GM12878 (cell line): ENCODE results near the gene SYCE1L.
"Not testable (repeated sequence)": the region's sequence is repeated elsewhere in the genome, so short reads cannot be mapped to it uniquely, and the experiment has no call there.

Experiments
- EP300 ChIP-seq, 2 experiments: fragments of 150-350 bp in 1 of 2; IDR thresholded peaks; 2 replicates each; pipeline ENCODE4 v1.6.1; 2011 to 2012; ENCODE audit warnings: low read depth in 2 of 2, low read length in 2 of 2, borderline replicate concordance in 1 of 2, improper control_type of control experiment in 1 of 2, inconsistent platforms in 1 of 2; ENCODE audit not compliant: control insufficient read depth in 1 of 2
- ETV6 ChIP-seq, 2 experiments: fragments of 450-650 bp in 1 of 2; IDR thresholded peaks in 1 of 2; conservative IDR thresholded peaks in 1 of 2; 2 replicates each; pipeline ENCODE4 v1.6.1; 2014; ENCODE audit warnings: antibody characterized with exemption in 1 of 2, borderline replicate concordance in 1 of 2, low read depth in 1 of 2, mild to moderate bottlenecking in 1 of 2, moderate library complexity in 1 of 2
- EZH2 ChIP-seq: IDR thresholded peaks from 2 replicates; pipeline ENCODE4 v1.6.1; 2012; ENCODE audit warnings: low read depth, mild to moderate bottlenecking, control low read depth, inconsistent platforms, low read length, borderline replicate concordance; ENCODE audit not compliant: control insufficient read depth
- GABPA ChIP-seq: IDR thresholded peaks from 2 replicates; pipeline ENCODE4 v1.6.1; 2014; ENCODE audit warnings: antibody characterized with exemption, low read depth, mild to moderate bottlenecking, inconsistent platforms
- NR2C1 ChIP-seq: fragments of 450-650 bp; IDR thresholded peaks from 2 replicates; pipeline ENCODE4 v1.6.1; 2017; ENCODE audit warnings: antibody characterized with exemption, mild to moderate bottlenecking, moderate library complexity
- POLR2AphosphoS5 ChIP-seq: IDR thresholded peaks from 2 replicates; pipeline ENCODE4 v1.6.1; 2011; ENCODE audit warnings: mild to moderate bottlenecking, low read length, inconsistent platforms
- SUPT20H ChIP-seq: IDR thresholded peaks from 2 replicates; pipeline ENCODE4 v1.6.1; 2011; ENCODE audit warnings: low read depth, mild to moderate bottlenecking, low read length, moderate library complexity, borderline replicate concordance; ENCODE audit not compliant: control insufficient read depth
- TAF1 ChIP-seq: IDR thresholded peaks from 2 replicates; pipeline ENCODE4 v1.6.1; 2011; ENCODE audit warnings: mild to moderate bottlenecking, low read depth, low read length, borderline replicate concordance
- TCF12 ChIP-seq: IDR thresholded peaks from 2 replicates; pipeline ENCODE4 v1.6.1; 2011; ENCODE audit warnings: low read depth, mild to moderate bottlenecking, low read length
- TF ChIP-seq, protein P1 (sequence below), 3 experiments: IDR thresholded peaks in 2 of 3; conservative IDR thresholded peaks in 1 of 3; 2 replicates each; pipeline ENCODE4 v1.5.1; 2011; ENCODE audit warnings: low read depth in 3 of 3, low read length in 3 of 3, mild to moderate bottlenecking in 3 of 3, control low read depth in 2 of 3, moderate library complexity in 2 of 3, inconsistent platforms in 1 of 3, mixed read lengths in 1 of 3; ENCODE audit not compliant: control insufficient read depth in 2 of 3, insufficient read depth in 1 of 3; ENCODE audit errors: extremely low read depth in 1 of 3

DNA sequence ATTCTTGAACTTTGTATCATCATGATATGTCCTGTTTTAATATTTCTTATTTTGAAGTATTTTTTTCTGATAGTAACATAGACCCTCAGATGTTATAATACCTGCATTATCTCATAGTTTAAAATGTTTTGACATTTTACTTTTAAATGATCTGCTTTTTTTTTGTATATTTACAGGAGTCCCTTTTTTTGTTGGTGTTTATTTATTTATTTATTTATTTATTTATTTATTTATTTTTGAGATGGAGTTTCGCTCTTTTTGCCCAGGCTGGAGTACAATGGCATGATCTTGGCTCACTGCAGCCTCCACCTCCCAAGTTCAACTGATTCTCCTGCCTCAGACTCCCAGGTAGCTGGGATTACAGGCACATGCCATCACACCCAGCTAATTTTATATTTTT lies 12.9 kb upstream of the SYCE1L start:
- not testable (repeated sequence) for TF ChIP-seq EP300 (IDR thresholded peaks at IDR 0.05; ENCODE audit: borderline replicate concordance in 1 of 2, control insufficient read depth in 1 of 2, low read depth in 2 of 2, low read length in 2 of 2); GABPA; SUPT20H; NR2C1; POLR2AphosphoS5; TCF12; EZH2; TAF1; ETV6 (conservative IDR thresholded peaks at IDR 0.05 in 1 of 2, IDR thresholded peaks at IDR 0.05 in 1 of 2; ENCODE audit: borderline replicate concordance in 1 of 2, low read depth in 1 of 2)
- TF ChIP-seq, protein P1, sequence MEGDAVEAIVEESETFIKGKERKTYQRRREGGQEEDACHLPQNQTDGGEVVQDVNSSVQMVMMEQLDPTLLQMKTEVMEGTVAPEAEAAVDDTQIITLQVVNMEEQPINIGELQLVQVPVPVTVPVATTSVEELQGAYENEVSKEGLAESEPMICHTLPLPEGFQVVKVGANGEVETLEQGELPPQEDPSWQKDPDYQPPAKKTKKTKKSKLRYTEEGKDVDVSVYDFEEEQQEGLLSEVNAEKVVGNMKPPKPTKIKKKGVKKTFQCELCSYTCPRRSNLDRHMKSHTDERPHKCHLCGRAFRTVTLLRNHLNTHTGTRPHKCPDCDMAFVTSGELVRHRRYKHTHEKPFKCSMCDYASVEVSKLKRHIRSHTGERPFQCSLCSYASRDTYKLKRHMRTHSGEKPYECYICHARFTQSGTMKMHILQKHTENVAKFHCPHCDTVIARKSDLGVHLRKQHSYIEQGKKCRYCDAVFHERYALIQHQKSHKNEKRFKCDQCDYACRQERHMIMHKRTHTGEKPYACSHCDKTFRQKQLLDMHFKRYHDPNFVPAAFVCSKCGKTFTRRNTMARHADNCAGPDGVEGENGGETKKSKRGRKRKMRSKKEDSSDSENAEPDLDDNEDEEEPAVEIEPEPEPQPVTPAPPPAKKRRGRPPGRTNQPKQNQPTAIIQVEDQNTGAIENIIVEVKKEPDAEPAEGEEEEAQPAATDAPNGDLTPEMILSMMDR (IDR thresholded peaks at IDR 0.05 in 2 of 3, conservative IDR thresholded peaks at IDR 0.05 in 1 of 3; ENCODE audit: control insufficient read depth in 2 of 3, extremely low read depth in 1 of 3, insufficient read depth in 1 of 3, low read depth in 3 of 3, low read length in 3 of 3) = not testable (repeated sequence)
